ENCODE results near the gene BCR. TPM values are rescaled to one million over a fixed set of nuclear protein-coding genes. Genes with fewer than 3 reads are reported as not detected.

Gene BCR
- total and polyA plus RNA-seq, 2 of the 13 experiments (the other 11 are each of a cell fraction or from before 2014, with no cell fraction given) = 19.9 to 33.6 TPM

DNA sequence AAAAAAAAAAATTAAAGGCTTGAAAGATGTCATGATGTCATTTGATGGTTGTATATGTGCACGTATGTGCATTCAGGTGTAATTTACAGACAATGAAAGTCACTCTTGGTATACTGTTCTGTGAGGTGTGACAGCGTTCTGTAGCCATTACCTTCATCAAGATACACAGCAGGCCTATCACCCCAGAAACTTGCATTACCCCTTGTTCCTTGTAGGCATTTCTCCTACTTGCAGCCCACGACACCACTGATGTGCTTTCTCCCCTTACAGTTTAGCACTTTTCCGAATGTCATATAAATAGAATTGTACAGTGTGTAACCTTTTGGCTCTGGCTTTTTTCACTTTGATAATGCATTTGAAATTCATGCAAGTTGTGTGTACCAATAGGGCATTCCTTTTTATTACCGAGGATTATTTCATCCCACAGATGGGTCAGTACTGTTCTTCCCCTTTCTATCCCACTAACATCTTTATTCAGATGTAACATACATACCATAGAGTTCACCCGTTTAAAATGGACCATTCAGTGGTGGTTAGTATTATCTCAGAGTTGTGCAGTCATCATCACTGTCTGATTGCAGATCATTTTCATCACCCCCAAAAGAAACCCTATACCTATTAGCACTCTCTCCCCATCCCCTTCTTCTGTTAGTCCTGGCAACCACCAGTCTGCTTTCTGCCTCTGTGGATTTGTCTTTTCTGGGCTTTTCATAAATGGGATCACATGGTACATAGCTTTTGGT lies 30.3 kb downstream of the BCR start:
- no peaks in the 10 kb centered on the region for H3K27me3 ChIP-seq (ENCODE audit: control insufficient read depth in 1 of 2, insufficient read depth in 2 of 2, low read length in 2 of 2)
- intact Hi-C loops (cut with micrococcal nuclease; ENCODE audit: unreplicated experiment) = no loop called here
- 95% methylated on average over 6 of the region's 6 CpGs for WGBS (ENCODE audit: low lambda C conversion rate)
- peaks cover 6 to 32% of the 10 kb centered on the region in 2 experiments; a peak in 3 of 5 replicates for H3K36me3 ChIP-seq (replicated peaks in 1 of 2; ENCODE audit: control insufficient read depth in 1 of 2, insufficient read depth in 2 of 2, low read length in 2 of 2)
- H4K20me1 ChIP-seq (ENCODE audit: insufficient read depth, low read length) = peaks cover 8% of the 10 kb centered on the region; the same call in 1 of the 2 replicates
- H3K79me2 ChIP-seq (ENCODE audit: insufficient read depth, low read length) = peaks cover 74% of the 10 kb centered on the region
- DNase-seq (ENCODE audit: low spot score) (no peak), ATAC-seq (no peak), FAIRE-seq (no peak)
- H3K4me2 ChIP-seq (ENCODE audit: low read depth, low read length) = no peak overlapping the region
- no peak overlapping the region for H2AFZ ChIP-seq (ENCODE audit: low read length)
- ChIA-PET CTCF (ENCODE audit: low intra/inter-chr PET ratio, low total read pairs) (no interaction called here), POLR2A (no interaction called here)
- H3K9ac ChIP-seq (ENCODE audit: insufficient read depth, low read depth, low read length) = no peak overlapping the region
- no peak overlapping the region for H3K27ac ChIP-seq (ENCODE audit: extremely low read length, insufficient read depth, low read length)
- TF ChIP-seq HOXD1 (CRISPR knock-in tag; IDR thresholded peaks at IDR 0.05) (no peak), ZNF652 (CRISPR knock-in tag; IDR thresholded peaks at IDR 0.05; ENCODE audit: borderline replicate concordance, low read depth) (no peak)
- H3K4me3 ChIP-seq (replicated peaks in 1 of 3; ENCODE audit: insufficient read depth in 1 of 3, low read depth in 2 of 3, low read length in 3 of 3) = no peak overlapping the region
- in situ Hi-C loops (cut with HindIII; ENCODE audit: extremely low pct_ligation_motif_present, low pct_unique_long_range_greater_than_20kb) = no loop called here
- BruUV-seq (replicated peaks) = no TSS peak
- H3K4me1 ChIP-seq (ENCODE audit: insufficient read depth, low read length) = peaks cover 9% of the 10 kb centered on the region
- no peaks in the 10 kb centered on the region for H3K9me3 ChIP-seq (ENCODE audit: low read length)

DNA sequence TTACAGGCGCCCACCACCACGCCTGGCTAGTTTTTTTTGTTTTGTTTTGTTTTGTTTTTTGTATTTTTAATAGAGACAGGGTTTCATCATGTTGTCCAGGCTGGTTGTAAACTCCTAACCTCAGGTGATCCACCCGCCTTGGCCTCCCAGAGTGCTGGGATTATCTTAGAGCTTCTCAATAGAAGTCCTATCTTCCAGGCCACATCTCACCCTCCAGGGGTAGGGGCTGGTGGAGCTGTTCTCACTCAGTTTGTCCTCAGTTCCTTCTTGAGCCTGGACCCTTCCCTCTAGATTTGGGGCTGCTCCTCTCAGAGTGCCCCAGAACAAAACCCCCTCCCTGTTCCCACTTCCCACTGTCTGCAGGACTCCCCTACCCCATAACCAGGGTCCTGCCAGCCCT lies 31.3 kb downstream of the BCR start:
- H3K79me2 ChIP-seq (ENCODE audit: insufficient read depth, low read length) = peaks cover 75% of the 10 kb centered on the region
- DNase-seq (ENCODE audit: low spot score) (no peak), FAIRE-seq (no peak), ATAC-seq (no peak)
- ChIA-PET CTCF (ENCODE audit: low intra/inter-chr PET ratio, low total read pairs) (no interaction called here), POLR2A (no interaction called here)
- in situ Hi-C loops (cut with HindIII; ENCODE audit: extremely low pct_ligation_motif_present, low pct_unique_long_range_greater_than_20kb) (no loop called here), intact Hi-C loops (cut with micrococcal nuclease; ENCODE audit: unreplicated experiment) (no loop called here)
- H3K27me3 ChIP-seq (ENCODE audit: control insufficient read depth in 1 of 2, insufficient read depth in 2 of 2, low read length in 2 of 2) = no peaks in the 10 kb centered on the region
- H3K36me3 ChIP-seq (replicated peaks in 1 of 2; ENCODE audit: control insufficient read depth in 1 of 2, insufficient read depth in 2 of 2, low read length in 2 of 2) = peaks cover 4 to 28% of the 10 kb centered on the region in 2 experiments; a peak in 3 of 5 replicates
- BruUV-seq (replicated peaks) = no TSS peak
- no peaks in the 10 kb centered on the region for H3K9me3 ChIP-seq (ENCODE audit: low read length)
- WGBS (ENCODE audit: low lambda C conversion rate) = 96% methylated on average over 3 of the region's 3 CpGs
- TF ChIP-seq, protein P1, sequence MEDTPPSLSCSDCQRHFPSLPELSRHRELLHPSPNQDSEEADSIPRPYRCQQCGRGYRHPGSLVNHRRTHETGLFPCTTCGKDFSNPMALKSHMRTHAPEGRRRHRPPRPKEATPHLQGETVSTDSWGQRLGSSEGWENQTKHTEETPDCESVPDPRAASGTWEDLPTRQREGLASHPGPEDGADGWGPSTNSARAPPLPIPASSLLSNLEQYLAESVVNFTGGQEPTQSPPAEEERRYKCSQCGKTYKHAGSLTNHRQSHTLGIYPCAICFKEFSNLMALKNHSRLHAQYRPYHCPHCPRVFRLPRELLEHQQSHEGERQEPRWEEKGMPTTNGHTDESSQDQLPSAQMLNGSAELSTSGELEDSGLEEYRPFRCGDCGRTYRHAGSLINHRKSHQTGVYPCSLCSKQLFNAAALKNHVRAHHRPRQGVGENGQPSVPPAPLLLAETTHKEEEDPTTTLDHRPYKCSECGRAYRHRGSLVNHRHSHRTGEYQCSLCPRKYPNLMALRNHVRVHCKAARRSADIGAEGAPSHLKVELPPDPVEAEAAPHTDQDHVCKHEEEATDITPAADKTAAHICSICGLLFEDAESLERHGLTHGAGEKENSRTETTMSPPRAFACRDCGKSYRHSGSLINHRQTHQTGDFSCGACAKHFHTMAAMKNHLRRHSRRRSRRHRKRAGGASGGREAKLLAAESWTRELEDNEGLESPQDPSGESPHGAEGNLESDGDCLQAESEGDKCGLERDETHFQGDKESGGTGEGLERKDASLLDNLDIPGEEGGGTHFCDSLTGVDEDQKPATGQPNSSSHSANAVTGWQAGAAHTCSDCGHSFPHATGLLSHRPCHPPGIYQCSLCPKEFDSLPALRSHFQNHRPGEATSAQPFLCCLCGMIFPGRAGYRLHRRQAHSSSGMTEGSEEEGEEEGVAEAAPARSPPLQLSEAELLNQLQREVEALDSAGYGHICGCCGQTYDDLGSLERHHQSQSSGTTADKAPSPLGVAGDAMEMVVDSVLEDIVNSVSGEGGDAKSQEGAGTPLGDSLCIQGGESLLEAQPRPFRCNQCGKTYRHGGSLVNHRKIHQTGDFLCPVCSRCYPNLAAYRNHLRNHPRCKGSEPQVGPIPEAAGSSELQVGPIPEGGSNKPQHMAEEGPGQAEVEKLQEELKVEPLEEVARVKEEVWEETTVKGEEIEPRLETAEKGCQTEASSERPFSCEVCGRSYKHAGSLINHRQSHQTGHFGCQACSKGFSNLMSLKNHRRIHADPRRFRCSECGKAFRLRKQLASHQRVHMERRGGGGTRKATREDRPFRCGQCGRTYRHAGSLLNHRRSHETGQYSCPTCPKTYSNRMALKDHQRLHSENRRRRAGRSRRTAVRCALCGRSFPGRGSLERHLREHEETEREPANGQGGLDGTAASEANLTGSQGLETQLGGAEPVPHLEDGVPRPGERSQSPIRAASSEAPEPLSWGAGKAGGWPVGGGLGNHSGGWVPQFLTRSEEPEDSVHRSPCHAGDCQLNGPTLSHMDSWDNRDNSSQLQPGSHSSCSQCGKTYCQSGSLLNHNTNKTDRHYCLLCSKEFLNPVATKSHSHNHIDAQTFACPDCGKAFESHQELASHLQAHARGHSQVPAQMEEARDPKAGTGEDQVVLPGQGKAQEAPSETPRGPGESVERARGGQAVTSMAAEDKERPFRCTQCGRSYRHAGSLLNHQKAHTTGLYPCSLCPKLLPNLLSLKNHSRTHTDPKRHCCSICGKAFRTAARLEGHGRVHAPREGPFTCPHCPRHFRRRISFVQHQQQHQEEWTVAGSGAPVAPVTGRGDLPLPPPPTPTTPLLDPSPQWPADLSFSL (CRISPR knock-in tag; IDR thresholded peaks at IDR 0.05) = no peak
- TF ChIP-seq KMT2A (CRISPR knock-in tag; IDR thresholded peaks at IDR 0.05) = no peak
- H3K4me1 ChIP-seq (ENCODE audit: insufficient read depth, low read length) = peaks cover 19% of the 10 kb centered on the region
- H4K20me1 ChIP-seq (ENCODE audit: insufficient read depth, low read length) = peaks cover 4% of the 10 kb centered on the region; the same call in 1 of the 2 replicates
- H3K4me3 ChIP-seq (replicated peaks in 1 of 3; ENCODE audit: insufficient read depth in 1 of 3, low read depth in 2 of 3, low read length in 3 of 3) = no peak overlapping the region
- H2AFZ ChIP-seq (ENCODE audit: low read length) = no peak overlapping the region
- no peak overlapping the region for H3K9ac ChIP-seq (ENCODE audit: insufficient read depth, low read depth, low read length)
- H3K4me2 ChIP-seq (ENCODE audit: low read depth, low read length) = no peak overlapping the region
- no peak overlapping the region for H3K27ac ChIP-seq (ENCODE audit: extremely low read length, insufficient read depth, low read length)
